SK-N-SH treated with all-trans-retinoic acid at 6 μM for 48 hours (cell line): ENCODE data around the gene TTC17.

Experiments used
- CSDC2 ChIP-seq: fragments of 250-450 bp; sonication (Bioruptor Pico); IDR thresholded peaks from 2 replicates; pipeline ENCODE4 v1.5.0; 2020; ENCODE audit warnings: mild to moderate bottlenecking, moderate library complexity
- ISL1 ChIP-seq: fragments of 250-450 bp; sonication (Bioruptor Pico); IDR thresholded peaks from 2 replicates; pipeline ENCODE4 v2.1.2; 2022; ENCODE audit warnings: mild to moderate bottlenecking, moderate library complexity
- SNAI2 ChIP-seq: fragments of 250-450 bp; sonication (Bioruptor Pico); IDR thresholded peaks from 2 replicates; pipeline ENCODE4 v1.5.0; 2020; ENCODE audit warnings: mild to moderate bottlenecking, moderate library complexity
- TF ChIP-seq, protein P1 (sequence below): fragments of 250-450 bp; sonication (Bioruptor Pico); IDR thresholded peaks from 2 replicates; pipeline ENCODE4 v1.8.0; 2020; ENCODE audit warnings: mild to moderate bottlenecking, moderate library complexity, borderline replicate concordance
- TF ChIP-seq, protein P2 (sequence below): fragments of 250-450 bp; sonication (Bioruptor Pico); IDR thresholded peaks from 2 replicates; pipeline ENCODE4 v1.5.1; 2020; ENCODE audit warnings: low read depth, mild to moderate bottlenecking, moderate library complexity

DNA sequence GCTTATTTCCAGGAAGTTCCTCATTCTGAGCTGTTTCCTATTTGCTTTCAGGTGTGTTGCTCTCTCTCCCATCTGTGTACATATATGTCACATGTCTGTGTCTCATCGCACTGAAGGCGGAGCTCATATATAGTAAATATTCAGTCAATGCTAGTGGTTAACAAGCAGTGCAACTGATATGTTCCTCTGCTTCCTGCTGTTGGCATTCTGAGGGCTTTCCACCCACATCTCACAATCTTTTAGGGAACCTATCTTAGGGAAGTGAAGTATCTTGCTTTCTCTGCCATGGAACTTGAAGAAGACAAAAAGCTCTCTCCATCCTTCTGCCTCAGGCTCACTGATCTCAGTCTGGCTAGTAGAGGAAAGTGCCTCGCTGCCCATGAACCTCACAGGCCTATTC lies 139.8 kb downstream of the TTC17 start:
- TF ChIP-seq CSDC2 (CRISPR knock-in tag) (no peak), SNAI2 (CRISPR knock-in tag) (no peak), ISL1 (no peak)
- TF ChIP-seq, protein P1, sequence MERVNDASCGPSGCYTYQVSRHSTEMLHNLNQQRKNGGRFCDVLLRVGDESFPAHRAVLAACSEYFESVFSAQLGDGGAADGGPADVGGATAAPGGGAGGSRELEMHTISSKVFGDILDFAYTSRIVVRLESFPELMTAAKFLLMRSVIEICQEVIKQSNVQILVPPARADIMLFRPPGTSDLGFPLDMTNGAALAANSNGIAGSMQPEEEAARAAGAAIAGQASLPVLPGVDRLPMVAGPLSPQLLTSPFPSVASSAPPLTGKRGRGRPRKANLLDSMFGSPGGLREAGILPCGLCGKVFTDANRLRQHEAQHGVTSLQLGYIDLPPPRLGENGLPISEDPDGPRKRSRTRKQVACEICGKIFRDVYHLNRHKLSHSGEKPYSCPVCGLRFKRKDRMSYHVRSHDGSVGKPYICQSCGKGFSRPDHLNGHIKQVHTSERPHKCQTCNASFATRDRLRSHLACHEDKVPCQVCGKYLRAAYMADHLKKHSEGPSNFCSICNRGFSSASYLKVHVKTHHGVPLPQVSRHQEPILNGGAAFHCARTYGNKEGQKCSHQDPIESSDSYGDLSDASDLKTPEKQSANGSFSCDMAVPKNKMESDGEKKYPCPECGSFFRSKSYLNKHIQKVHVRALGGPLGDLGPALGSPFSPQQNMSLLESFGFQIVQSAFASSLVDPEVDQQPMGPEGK (CRISPR knock-in tag), result no peak
- TF ChIP-seq, protein P2, sequence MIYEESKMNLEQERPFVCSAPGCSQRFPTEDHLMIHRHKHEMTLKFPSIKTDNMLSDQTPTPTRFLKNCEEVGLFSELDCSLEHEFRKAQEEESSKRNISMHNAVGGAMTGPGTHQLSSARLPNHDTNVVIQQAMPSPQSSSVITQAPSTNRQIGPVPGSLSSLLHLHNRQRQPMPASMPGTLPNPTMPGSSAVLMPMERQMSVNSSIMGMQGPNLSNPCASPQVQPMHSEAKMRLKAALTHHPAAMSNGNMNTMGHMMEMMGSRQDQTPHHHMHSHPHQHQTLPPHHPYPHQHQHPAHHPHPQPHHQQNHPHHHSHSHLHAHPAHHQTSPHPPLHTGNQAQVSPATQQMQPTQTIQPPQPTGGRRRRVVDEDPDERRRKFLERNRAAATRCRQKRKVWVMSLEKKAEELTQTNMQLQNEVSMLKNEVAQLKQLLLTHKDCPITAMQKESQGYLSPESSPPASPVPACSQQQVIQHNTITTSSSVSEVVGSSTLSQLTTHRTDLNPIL (CRISPR knock-in tag), result no peak
